DND-41 (cell line): ENCODE measurements around the gene PIK3CB.

Experiments used
- ATAC-seq: fragments of 200-7000 bp; cut with Tn5 transposase; 3 replicates; pipeline ENCODE4 v1.9.1; 2021; ENCODE audit warnings: low read depth; ENCODE audit not compliant: insufficient read depth
- DNase-seq: peaks from one replicate; pipeline ENCODE4 v3.0.0-alpha.2; 2020
- H2AFZ ChIP-seq: 2 replicates; pipeline ENCODE4 v1.6.0; 2012; ENCODE audit warnings: low read depth, low read length
- H3K27ac ChIP-seq: 2 replicates; pipeline ENCODE4 v1.5.1; 2012; ENCODE audit warnings: low read length, inconsistent platforms
- H3K27me3 ChIP-seq: fragments of 200-600 bp; sonication (generic); 2 replicates; pipeline ENCODE4 v1.6.0; 2012; ENCODE audit warnings: low read length, mild to moderate bottlenecking, inconsistent platforms; ENCODE audit not compliant: insufficient read depth, poor library complexity
- H3K36me3 ChIP-seq: 2 replicates; pipeline ENCODE4 v1.5.1; 2012; ENCODE audit warnings: low read length, inconsistent platforms; ENCODE audit not compliant: insufficient read depth
- H3K4me1 ChIP-seq: 2 replicates; pipeline ENCODE4 v1.5.1; 2012; ENCODE audit warnings: mild to moderate bottlenecking, low read length; ENCODE audit not compliant: insufficient read depth
- H3K4me2 ChIP-seq: 2 replicates; pipeline ENCODE4 v1.6.0; 2012; ENCODE audit warnings: mild to moderate bottlenecking, moderate library complexity, low read length, inconsistent platforms; ENCODE audit not compliant: insufficient read depth
- H3K4me3 ChIP-seq, 2 experiments: fragments of 200-600 bp in 1 of 2; shearing (Covaris generic) in 1 of 2; 2 replicates each; pipeline ENCODE4 v1.5.1; 2012 to 2016; ENCODE audit warnings: inconsistent platforms in 2 of 2, low read length in 2 of 2, mild to moderate bottlenecking in 2 of 2, low read depth in 1 of 2, moderate library complexity in 1 of 2
- H3K79me2 ChIP-seq: 2 replicates; pipeline ENCODE4 v1.6.0; 2012; ENCODE audit warnings: low read length, inconsistent platforms; ENCODE audit not compliant: insufficient read depth
- H3K9ac ChIP-seq: 2 replicates; pipeline ENCODE4 v1.6.0; 2012; ENCODE audit warnings: low read depth, mild to moderate bottlenecking, inconsistent platforms, low read length, moderate library complexity
- H3K9me3 ChIP-seq: 2 replicates; pipeline ENCODE4 v1.5.1; 2012; ENCODE audit warnings: low read length, moderate library complexity, mild to moderate bottlenecking, inconsistent platforms; ENCODE audit not compliant: insufficient read depth, severe bottlenecking
- H4K20me1 ChIP-seq: 2 replicates; pipeline ENCODE4 v1.6.0; 2012; ENCODE audit warnings: low read length; ENCODE audit not compliant: insufficient read depth
- EZH2 ChIP-seq: IDR thresholded peaks from 3 replicates; pipeline ENCODE4 v1.6.1; 2012; ENCODE audit warnings: borderline replicate concordance, low read depth, mild to moderate bottlenecking, moderate library complexity, low read length, inconsistent platforms; ENCODE audit not compliant: severe bottlenecking
- TF ChIP-seq, protein P1 (sequence below): IDR thresholded peaks from 2 replicates; pipeline ENCODE4 v1.5.1; 2012; ENCODE audit warnings: borderline replicate concordance, low read length, moderate library complexity, mild to moderate bottlenecking; ENCODE audit not compliant: poor library complexity, severe bottlenecking; ENCODE audit errors: extremely low read depth

The PIK3CB gene

GRCh38 chr3:138873471-138874278 lies 38.9 kb upstream of the PIK3CB start:
- Histone ChIP-seq H2AFZ (no peak overlapping the region), H3K4me1 (0 out of 2 replicates have a peak, but pooled peaks cover 3% of the 10 kb centered on the region), H4K20me1 (no peaks in the 10 kb centered on the region), H3K27ac (no peak overlapping the region), H3K9me3 (peaks cover 7% of the 10 kb centered on the region), H3K36me3 (no peaks in the 10 kb centered on the region), H3K4me2 (no peak overlapping the region), H3K9ac (no peak overlapping the region), H3K79me2 (no peaks in the 10 kb centered on the region), H3K27me3 (no peaks in the 10 kb centered on the region), H3K4me3 (no peak overlapping the region)
- TF ChIP-seq EZH2: no peak
- ATAC-seq (no peak), DNase-seq (no peak)

DNA sequence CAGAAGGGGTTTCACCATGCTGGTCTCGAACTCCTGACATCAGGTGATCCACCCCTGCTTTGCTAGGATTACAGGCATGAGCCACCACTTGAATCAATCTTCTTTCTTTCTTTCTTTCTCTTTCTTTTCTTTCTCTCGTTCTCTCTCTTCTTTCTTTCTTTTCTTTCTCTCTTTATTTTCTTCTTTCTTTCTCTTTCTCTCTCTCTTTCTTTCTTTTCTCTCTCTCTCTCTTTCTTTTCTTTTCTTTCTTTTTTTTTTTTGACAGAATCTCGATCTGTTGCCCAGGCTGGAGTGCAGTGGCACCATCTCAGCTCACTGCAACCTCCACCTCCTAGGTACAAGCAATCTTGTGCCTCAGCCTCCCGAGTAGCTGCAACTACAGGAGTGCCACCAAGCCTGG lies 37.9 kb upstream of the PIK3CB start:
- DNase-seq: no peak
- Histone ChIP-seq H3K36me3 (no peaks in the 10 kb centered on the region), H3K27me3 (no peaks in the 10 kb centered on the region), H3K4me3 (no peak overlapping the region), H2AFZ (no peak overlapping the region), H3K27ac (no peak overlapping the region), H3K9me3 (peaks cover 7% of the 10 kb centered on the region), H3K4me2 (no peak overlapping the region), H3K79me2 (no peaks in the 10 kb centered on the region), H3K9ac (no peak overlapping the region), H4K20me1 (no peaks in the 10 kb centered on the region), H3K4me1 (0 out of 2 replicates have a peak, but pooled peaks cover 3% of the 10 kb centered on the region)
- no peak for TF ChIP-seq EZH2
- no peak for ATAC-seq

GRCh38 chr3:138867996-138868395 lies 33.3 kb upstream of the PIK3CB start:
- Histone ChIP-seq H3K9me3 (no peaks in the 10 kb centered on the region), H3K79me2 (no peaks in the 10 kb centered on the region), H4K20me1 (no peaks in the 10 kb centered on the region), H3K4me1 (no peaks in the 10 kb centered on the region), H3K36me3 (no peaks in the 10 kb centered on the region), H3K4me2 (no peak overlapping the region), H3K9ac (no peak overlapping the region), H3K27me3 (no peaks in the 10 kb centered on the region), H3K27ac (no peak overlapping the region), H3K4me3 (no peak overlapping the region), H2AFZ (no peak overlapping the region)
- DNase-seq (no peak), ATAC-seq (no peak)
- TF ChIP-seq, protein P1, sequence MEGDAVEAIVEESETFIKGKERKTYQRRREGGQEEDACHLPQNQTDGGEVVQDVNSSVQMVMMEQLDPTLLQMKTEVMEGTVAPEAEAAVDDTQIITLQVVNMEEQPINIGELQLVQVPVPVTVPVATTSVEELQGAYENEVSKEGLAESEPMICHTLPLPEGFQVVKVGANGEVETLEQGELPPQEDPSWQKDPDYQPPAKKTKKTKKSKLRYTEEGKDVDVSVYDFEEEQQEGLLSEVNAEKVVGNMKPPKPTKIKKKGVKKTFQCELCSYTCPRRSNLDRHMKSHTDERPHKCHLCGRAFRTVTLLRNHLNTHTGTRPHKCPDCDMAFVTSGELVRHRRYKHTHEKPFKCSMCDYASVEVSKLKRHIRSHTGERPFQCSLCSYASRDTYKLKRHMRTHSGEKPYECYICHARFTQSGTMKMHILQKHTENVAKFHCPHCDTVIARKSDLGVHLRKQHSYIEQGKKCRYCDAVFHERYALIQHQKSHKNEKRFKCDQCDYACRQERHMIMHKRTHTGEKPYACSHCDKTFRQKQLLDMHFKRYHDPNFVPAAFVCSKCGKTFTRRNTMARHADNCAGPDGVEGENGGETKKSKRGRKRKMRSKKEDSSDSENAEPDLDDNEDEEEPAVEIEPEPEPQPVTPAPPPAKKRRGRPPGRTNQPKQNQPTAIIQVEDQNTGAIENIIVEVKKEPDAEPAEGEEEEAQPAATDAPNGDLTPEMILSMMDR: no peak
- no peak for TF ChIP-seq EZH2

DNA sequence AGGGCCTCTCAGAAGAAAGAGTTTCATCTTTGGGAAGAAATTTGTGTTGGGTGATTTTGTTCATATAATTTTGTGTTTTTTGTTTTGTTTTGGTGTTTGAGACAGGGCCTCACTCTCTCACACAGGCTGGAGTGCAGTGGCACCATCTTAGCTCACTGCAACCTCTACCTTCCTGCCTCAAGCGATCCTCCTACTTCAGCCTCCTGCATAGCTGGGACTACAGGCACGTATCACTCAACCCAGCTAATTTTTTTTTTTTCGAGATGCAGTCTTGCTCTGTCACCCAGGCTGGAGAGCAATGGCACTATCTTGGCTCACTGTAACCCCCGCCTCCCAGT lies 29.0 kb upstream of the PIK3CB start:
- H3K27me3 ChIP-seq: no peaks in the 10 kb centered on the region
- H3K36me3 ChIP-seq: no peaks in the 10 kb centered on the region
- DNase-seq (no peak), ATAC-seq (no peak)
- no peak overlapping the region for H3K9ac ChIP-seq
- H3K27ac ChIP-seq: no peak overlapping the region
- H3K4me3 ChIP-seq: no peak overlapping the region
- no peaks in the 10 kb centered on the region for H3K9me3 ChIP-seq
- H3K4me2 ChIP-seq: no peak overlapping the region
- no peaks in the 10 kb centered on the region for H4K20me1 ChIP-seq
- no peak for TF ChIP-seq EZH2
- TF ChIP-seq, protein P1: no peak
- H3K4me1 ChIP-seq: no peaks in the 10 kb centered on the region
- peak overlapping the region; percentile 53; the same call in 1 of the 2 replicates for H2AFZ ChIP-seq
- H3K79me2 ChIP-seq: no peaks in the 10 kb centered on the region
